ENCODE measurements around the gene EMID1. TPM values are rescaled to one million over a fixed set of nuclear protein-coding genes. Genes with fewer than 3 reads are reported as not detected.

EMID1 gene
- total RNA-seq, 3 donors from 2014 or later: 1.1 to 4.6 (median 2.3) TPM

DNA sequence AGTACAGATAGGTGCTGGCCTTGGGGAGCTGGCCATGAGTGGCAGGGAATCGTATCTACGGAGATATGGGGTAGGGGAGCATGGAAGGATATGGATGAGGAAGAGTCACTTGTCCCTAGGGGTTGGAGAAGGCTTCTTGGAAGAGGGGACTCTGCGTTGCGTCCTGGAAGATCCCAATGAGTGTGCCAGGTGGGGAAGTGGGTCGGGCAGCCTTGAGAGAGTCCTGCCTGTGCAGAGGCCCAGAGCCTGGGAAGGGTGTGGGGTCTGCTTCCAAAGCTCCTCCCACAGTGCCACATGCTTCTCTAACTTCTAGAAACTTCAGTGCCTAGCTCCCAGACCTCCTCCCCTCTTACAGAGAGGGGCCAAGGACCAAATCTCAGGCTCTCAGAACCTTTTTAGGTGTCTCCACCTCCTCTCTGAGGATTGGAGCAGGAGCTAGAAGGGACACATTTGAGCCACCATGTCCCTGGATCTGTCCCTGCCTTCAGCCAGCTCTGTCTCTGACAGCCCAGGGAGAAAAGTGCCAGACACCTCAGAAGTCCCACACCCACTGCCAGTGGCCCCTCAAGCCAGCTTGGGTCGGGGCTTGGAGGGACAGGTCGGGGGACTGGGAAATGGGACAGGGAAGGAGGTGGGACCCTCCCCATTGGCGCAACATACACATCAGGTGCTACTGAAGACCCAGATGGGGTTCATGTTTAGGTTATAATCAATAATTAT lies 51.1 kb downstream of the EMID1 start:
- no peak for TF ChIP-seq POLR2AphosphoS5 (IDR thresholded peaks at IDR 0.05)
- no peak for TF ChIP-seq POLR2A (IDR thresholded peaks at IDR 0.05)
- TF ChIP-seq, protein P1, sequence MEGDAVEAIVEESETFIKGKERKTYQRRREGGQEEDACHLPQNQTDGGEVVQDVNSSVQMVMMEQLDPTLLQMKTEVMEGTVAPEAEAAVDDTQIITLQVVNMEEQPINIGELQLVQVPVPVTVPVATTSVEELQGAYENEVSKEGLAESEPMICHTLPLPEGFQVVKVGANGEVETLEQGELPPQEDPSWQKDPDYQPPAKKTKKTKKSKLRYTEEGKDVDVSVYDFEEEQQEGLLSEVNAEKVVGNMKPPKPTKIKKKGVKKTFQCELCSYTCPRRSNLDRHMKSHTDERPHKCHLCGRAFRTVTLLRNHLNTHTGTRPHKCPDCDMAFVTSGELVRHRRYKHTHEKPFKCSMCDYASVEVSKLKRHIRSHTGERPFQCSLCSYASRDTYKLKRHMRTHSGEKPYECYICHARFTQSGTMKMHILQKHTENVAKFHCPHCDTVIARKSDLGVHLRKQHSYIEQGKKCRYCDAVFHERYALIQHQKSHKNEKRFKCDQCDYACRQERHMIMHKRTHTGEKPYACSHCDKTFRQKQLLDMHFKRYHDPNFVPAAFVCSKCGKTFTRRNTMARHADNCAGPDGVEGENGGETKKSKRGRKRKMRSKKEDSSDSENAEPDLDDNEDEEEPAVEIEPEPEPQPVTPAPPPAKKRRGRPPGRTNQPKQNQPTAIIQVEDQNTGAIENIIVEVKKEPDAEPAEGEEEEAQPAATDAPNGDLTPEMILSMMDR (IDR thresholded peaks at IDR 0.05): no peak
- Histone ChIP-seq H3K4me3 (no peak overlapping the region), H3K27ac (no peak overlapping the region), H3K9me3 (no peaks in the 10 kb centered on the region), H3K27me3 (no peaks in the 10 kb centered on the region), H3K36me3 (no peaks in the 10 kb centered on the region), H3K4me1 (no peaks in the 10 kb centered on the region)
- intact Hi-C loops (cut with DNase I; ENCODE audit: low total_unique reads): no loop called here
- DNase-seq (ENCODE audit: low spot score in 2 of 2): no peak

- TF ChIP-seq POLR2AphosphoS5 (IDR thresholded peaks at IDR 0.05) (no peak), POLR2A (IDR thresholded peaks at IDR 0.05) (no peak)
- TF ChIP-seq, protein P1 (IDR thresholded peaks at IDR 0.05): no peak
- Histone ChIP-seq H3K4me1 (no peaks in the 10 kb centered on the region), H3K4me3 (no peak overlapping the region), H3K27me3 (no peaks in the 10 kb centered on the region), H3K27ac (no peak overlapping the region), H3K9me3 (no peaks in the 10 kb centered on the region), H3K36me3 (no peaks in the 10 kb centered on the region)
- intact Hi-C loops (cut with DNase I; ENCODE audit: low total_unique reads): no loop called here
- DNase-seq (ENCODE audit: low spot score in 2 of 2): no peak
Observed at GRCh38 chr22:29257751-29258181, 52.1 kb downstream of the EMID1 start.

GRCh38 chr22:29258407-29259252 lies 52.9 kb downstream of the EMID1 start:
- Histone ChIP-seq H3K4me1 (no peaks in the 10 kb centered on the region), H3K36me3 (no peaks in the 10 kb centered on the region), H3K27me3 (no peaks in the 10 kb centered on the region), H3K27ac (no peak overlapping the region), H3K9me3 (no peaks in the 10 kb centered on the region), H3K4me3 (no peak overlapping the region)
- intact Hi-C loops (cut with DNase I; ENCODE audit: low total_unique reads): no loop called here
- TF ChIP-seq POLR2AphosphoS5 (IDR thresholded peaks at IDR 0.05) (no peak), POLR2A (IDR thresholded peaks at IDR 0.05) (no peak)
- TF ChIP-seq, protein P1 (IDR thresholded peaks at IDR 0.05): no peak
- DNase-seq (ENCODE audit: low spot score in 2 of 2): no peak

DNA sequence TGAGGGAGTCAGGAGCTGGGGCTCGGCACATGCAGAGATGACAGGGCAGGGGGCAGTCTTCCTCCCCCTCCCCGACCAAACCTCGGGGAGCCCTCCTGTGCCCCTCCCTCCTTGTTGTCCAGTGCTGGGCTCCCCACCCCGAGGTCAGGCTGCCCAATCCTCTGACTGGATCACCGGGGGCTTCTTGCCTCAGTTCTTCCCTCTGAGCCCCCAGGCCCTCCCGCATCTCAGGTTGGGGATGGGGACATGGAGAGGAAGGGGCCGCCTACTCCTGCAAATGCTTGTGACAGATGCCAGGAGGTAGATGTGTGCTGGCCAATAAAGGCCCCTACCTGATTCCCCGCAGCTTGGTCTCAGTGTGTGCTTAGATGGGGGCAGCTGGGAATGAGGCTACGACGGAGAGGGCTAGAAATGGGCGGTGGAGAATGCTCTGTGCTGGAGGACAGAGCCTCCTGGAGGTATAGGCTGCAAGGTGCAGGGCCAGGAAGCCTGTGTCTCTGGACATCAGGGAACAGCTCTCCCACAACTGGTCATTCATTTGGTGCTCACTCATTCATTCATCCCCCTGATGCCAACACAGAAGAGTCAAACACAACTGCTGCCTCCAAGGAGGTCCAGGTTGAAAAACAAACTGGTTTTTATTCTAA lies 53.7 kb downstream of the EMID1 start:
- no peak overlapping the region for H3K27ac ChIP-seq
- H3K4me3 ChIP-seq: no peak overlapping the region
- intact Hi-C loops (cut with DNase I; ENCODE audit: low total_unique reads): no loop called here
- no peaks in the 10 kb centered on the region for H3K9me3 ChIP-seq
- no peaks in the 10 kb centered on the region for H3K4me1 ChIP-seq
- H3K36me3 ChIP-seq: no peaks in the 10 kb centered on the region
- no peaks in the 10 kb centered on the region for H3K27me3 ChIP-seq
- no peak for DNase-seq (ENCODE audit: low spot score in 2 of 2)
- TF ChIP-seq POLR2A (IDR thresholded peaks at IDR 0.05) (no peak), POLR2AphosphoS5 (IDR thresholded peaks at IDR 0.05) (no peak)
- TF ChIP-seq, protein P1 (IDR thresholded peaks at IDR 0.05): no peak
